K562 (cell line): ENCODE data around the gene TSPAN15. TPM values are rescaled to one million over a fixed set of nuclear protein-coding genes. Genes with fewer than 3 reads are reported as not detected.

ENCODE experiments used
- ATAC-seq: fragments of 200-7000 bp; cut with Tn5 transposase; 3 replicates; pipeline ENCODE4 v1.9.1; 2020; ENCODE audit warnings: moderate library complexity
- BruUV-seq: library from RNA; stranded (reverse); fragments of 400-500 nt; replicated peaks from 2 replicates; lab custom pipeline; 2021; lab: Mats Ljungman, UMichigan
- CTCF ChIA-PET: fragments of 300-600 bp; formaldehyde crosslinking; extraction: SDS; loops from one replicate; lab custom pipeline; 2021; ENCODE audit warnings: low intra/inter-chr PET ratio; lab: Yijun Ruan, JAX
- POLR2A ChIA-PET: fragments of 300-600, 350-650 bp; sonication (Branson Sonifier 250); formaldehyde crosslinking; extraction: SDS; loops from one replicate; lab custom pipeline; 2021; ENCODE audit warnings: antibody characterized with exemption, inconsistent platforms; lab: Yijun Ruan, JAX
- DNase-seq, 4 experiments: peaks; one replicate each; pipeline versions ENCODE4 v3.0.0 to v3.0.0-alpha.2; 2011 to 2018; ENCODE audit warnings: low spot score in 3 of 4, mixed read lengths in 3 of 4; ENCODE audit errors: extremely low read depth in 1 of 4
- FAIRE-seq: peaks from 2 replicates; lab custom pipeline; 2011; peaks lifted over from hg19 to GRCh38; lab: Jason Lieb, UNC
- H2AFZ ChIP-seq: 2 replicates; pipeline ENCODE4 v1.6.0; 2011; ENCODE audit warnings: low read depth, low read length, control low read depth, inconsistent platforms
- H3K27ac ChIP-seq: fragments of 200-600 bp; 3 replicates; pipeline ENCODE4 v1.8.0; 2011; ENCODE audit warnings: low read depth, mild to moderate bottlenecking, control low read depth, inconsistent platforms, low read length, moderate library complexity, mixed read lengths; ENCODE audit errors: extremely low read depth
- H3K27me3 ChIP-seq, 2 experiments: fragments of 300-600 bp in 1 of 2; 2 replicates in 1 of 2; 3 replicates in 1 of 2; pipeline versions ENCODE4 v1.6.0 to v1.8.0; 2011; ENCODE audit warnings: inconsistent platforms in 2 of 2, low read length in 2 of 2, mild to moderate bottlenecking in 1 of 2, mixed read lengths in 1 of 2, moderate library complexity in 1 of 2; ENCODE audit not compliant: control insufficient read depth in 2 of 2, insufficient read depth in 2 of 2
- H3K36me3 ChIP-seq: fragments of 300-600 bp; 3 replicates; pipeline ENCODE4 v1.8.0; 2011; ENCODE audit warnings: mild to moderate bottlenecking, low read length, inconsistent platforms; ENCODE audit not compliant: control insufficient read depth, insufficient read depth
- H3K4me1 ChIP-seq, 2 experiments: fragments of 200-600 bp in 1 of 2; replicated peaks in 1 of 2; 2 replicates in 1 of 2; 3 replicates in 1 of 2; pipeline versions ENCODE4 v1.5.1 to v1.8.0; 2011; ENCODE audit warnings: inconsistent platforms in 2 of 2, low read length in 2 of 2, mild to moderate bottlenecking in 1 of 2, mixed read lengths in 1 of 2, moderate library complexity in 1 of 2; ENCODE audit not compliant: control insufficient read depth in 2 of 2, insufficient read depth in 2 of 2
- H3K4me2 ChIP-seq: 2 replicates; pipeline ENCODE4 v1.6.1; 2011; ENCODE audit warnings: low read length, control low read depth, inconsistent platforms, mixed read lengths; ENCODE audit not compliant: insufficient read depth
- H3K4me3 ChIP-seq: fragments of 200-600 bp; sonication (generic), shearing (Covaris generic); 2 replicates; pipeline ENCODE4 v1.5.1; 2016; ENCODE audit warnings: control low read depth, inconsistent platforms
- H3K79me2 ChIP-seq: fragments of 200-600 bp; 3 replicates; pipeline ENCODE4 v1.8.0; 2011; ENCODE audit warnings: low read length, inconsistent platforms; ENCODE audit not compliant: control insufficient read depth, insufficient read depth
- H3K9ac ChIP-seq, 2 experiments: 2 replicates each; pipeline versions ENCODE4 v1.6.0 to v1.6.1; 2011; ENCODE audit warnings: low read depth in 2 of 2, low read length in 2 of 2, control low read depth in 1 of 2, inconsistent platforms in 1 of 2, mild to moderate bottlenecking in 1 of 2, mixed read lengths in 1 of 2; ENCODE audit not compliant: insufficient read depth in 1 of 2
- H3K9me1 ChIP-seq: one replicate; pipeline ENCODE4 v1.6.0; 2011; ENCODE audit warnings: inconsistent platforms, mild to moderate bottlenecking, low read length, moderate library complexity; ENCODE audit not compliant: control insufficient read depth, insufficient read depth
- H3K9me3 ChIP-seq: replicated peaks from 2 replicates; pipeline ENCODE4 v1.5.1; 2011; ENCODE audit warnings: low read depth, low read length, inconsistent platforms; ENCODE audit not compliant: control insufficient read depth, insufficient read depth
- H4K20me1 ChIP-seq: replicated peaks from 2 replicates; pipeline ENCODE4 v1.6.1; 2011; ENCODE audit warnings: low read length, inconsistent platforms, mixed read lengths; ENCODE audit not compliant: control insufficient read depth, insufficient read depth
- FOXJ3 ChIP-seq: sonication (generic); formaldehyde crosslinking; IDR thresholded peaks from 2 replicates; pipeline ENCODE4 v1.4.0; 2020; ENCODE audit warnings: mild to moderate bottlenecking, missing genetic modification reagents
- GATAD2B ChIP-seq: fragments of 450-650 bp; IDR thresholded peaks from 2 replicates; pipeline ENCODE4 v1.6.1; 2017; ENCODE audit warnings: mild to moderate bottlenecking, borderline replicate concordance
- HSF4 ChIP-seq: fragments of 250-450 bp; sonication (Bioruptor Pico); IDR thresholded peaks from 2 replicates; pipeline ENCODE4 v2.1.2; 2022; ENCODE audit warnings: mild to moderate bottlenecking, moderate library complexity, borderline replicate concordance
- NCOA6 ChIP-seq: fragments of 450-650 bp; IDR thresholded peaks from 2 replicates; pipeline ENCODE4 v1.6.1; 2017; ENCODE audit warnings: mild to moderate bottlenecking
- NR4A1 ChIP-seq, 2 experiments: fragments of 250-450 bp in 1 of 2; fragments of 450-650 bp in 1 of 2; sonication (Bioruptor Pico) in 1 of 2; IDR thresholded peaks; 2 replicates each; pipeline versions ENCODE4 v1.4.0 to v1.6.1; 2016 to 2020; ENCODE audit warnings: mild to moderate bottlenecking in 2 of 2, missing compliant biosample characterization in 1 of 2, missing genetic modification characterization in 1 of 2, moderate library complexity in 1 of 2
- TFAM ChIP-seq: fragments of 250-450 bp; sonication (Bioruptor Pico); conservative IDR thresholded peaks from 2 replicates; pipeline ENCODE4 v1.5.0; 2021; ENCODE audit warnings: mild to moderate bottlenecking, moderate library complexity
- THRB ChIP-seq: fragments of 450-650 bp; formaldehyde crosslinking; conservative IDR thresholded peaks from 2 replicates; pipeline ENCODE4 v1.4.0; 2022; ENCODE audit warnings: mild to moderate bottlenecking, missing genetic modification characterization
- ZKSCAN3 ChIP-seq: fragments of 250-450 bp; sonication (Bioruptor Pico); IDR thresholded peaks from 2 replicates; pipeline ENCODE4 v1.4.0; 2020
- ZNF143 ChIP-seq: sonication (generic); formaldehyde crosslinking; IDR thresholded peaks from 2 replicates; pipeline ENCODE4 v1.9.0; 2022; ENCODE audit warnings: mild to moderate bottlenecking, missing genetic modification reagents
- ZNF253 ChIP-seq: fragments of 250-450 bp; sonication (Bioruptor Pico); conservative IDR thresholded peaks from 2 replicates; pipeline ENCODE4 v1.6.1; 2021; ENCODE audit warnings: mild to moderate bottlenecking
- ZNF407 ChIP-seq: fragments of 450-650 bp; IDR thresholded peaks from 2 replicates; pipeline ENCODE4 v1.6.1; 2016; ENCODE audit warnings: low read depth
- WGBS: fragments of 100-300 bp; shearing (Covaris generic); methylation state at CpG from one replicate; pipeline ENCODE4 v1.1.6; 2016; ENCODE audit warnings: low coverage, mixed read lengths; ENCODE audit not compliant: insufficient coverage; ENCODE audit errors: missing lambda C conversion rate; 5-methylcytosine and 5-hydroxymethylcytosine counted together
- in situ Hi-C: fragments of 300-500 bp; cut with MboI; formaldehyde crosslinking; loops from 4 replicates; pipeline ENCODE4 v1.15.0; 2018; ENCODE audit warnings: inconsistent platforms, mixed read lengths
- intact Hi-C: fragments of 100-400 bp; cut with micrococcal nuclease; formaldehyde crosslinking; loops from 2 replicates; pipeline ENCODE4 v1.14.2; 2022
- polyA plus RNA-seq, 8 experiments: library from polyadenylated mRNA; depleted of rRNA in 4 of 8; stranded (reverse) in 5 of 8; unstranded in 3 of 8; fragments of >200 nt; fragmentation: Nextera tagmentation in 2 of 8; fragmentation: Illumina TruSeq in 1 of 8; extraction: Ambion mirVana in 2 of 8; extraction: Trizol in 1 of 8; gene quantifications; 2 replicates each; pipeline versions ENCODE4 v1.2.1 to v1.2.3, GENCODE V29; 2011 to 2014; ENCODE audit warnings: inconsistent platforms in 1 of 8, missing spikeins in 1 of 8
- total RNA-seq, 7 experiments: library from RNA; depleted of rRNA in 6 of 7; stranded (reverse); fragments of >200 nt in 6 of 7; fragmentation: Illumina TruSeq in 2 of 7; extraction: Trizol in 2 of 7; gene quantifications; 2 replicates each; pipeline versions ENCODE4 v1.2.1 to v1.2.3, GENCODE V29; 2011 to 2021; ENCODE audit warnings: low replicate concordance in 1 of 7

The TSPAN15 gene
- total and polyA plus RNA-seq, 9 of the 15 experiments (the other 6 are each of a cell fraction or from before 2014, with no cell fraction given) = 0.33 to 1.0 (median 0.45) TPM; not detected in 2

GRCh38 chr10:69428165-69428564, 23.1 kb upstream of the TSPAN15 start (continued):
- TF ChIP-seq GATAD2B (no peak), NCOA6 (no peak)
- TF ChIP-seq, all 486 proteins: peak for 0

- no peak for DNase-seq
- 8% methylated on average over 2 of the region's 2 CpGs for WGBS
- in situ Hi-C loops (loop anchor here (5.0 kb wide), 2 partner anchors 68 to 203 kb away; no protein-coding TSS in a partner anchor), intact Hi-C loops (no loop called here)
- H4K20me1 ChIP-seq = no peaks in the 10 kb centered on the region; the same call in 1 of the 2 replicates
- ChIA-PET CTCF (no interaction called here), POLR2A (interaction anchor here (0.6 to 1.2 kb wide), 3 partner anchors 10 to 25 kb away, joined by 3 to 4 read pairs (median 3); no protein-coding TSS in a partner anchor)
- ATAC-seq = no peak
- H3K27me3 ChIP-seq = peaks cover 23 to 43% of the 10 kb centered on the region in 2 experiments
- H3K4me2 ChIP-seq = no peak overlapping the region
- H3K4me3 ChIP-seq = no peak overlapping the region
- H3K9me1 ChIP-seq = no peaks in the 10 kb centered on the region
- BruUV-seq = no TSS peak
- FAIRE-seq = no peak
- no peaks in the 10 kb centered on the region for H3K79me2 ChIP-seq
- no peaks in the 10 kb centered on the region for H3K9me3 ChIP-seq
- H2AFZ ChIP-seq = no peak overlapping the region
- H3K9ac ChIP-seq = no peak overlapping the region
- H3K27ac ChIP-seq = no peak overlapping the region
- no peak for TF ChIP-seq NR4A1 (CRISPR knock-in tag; IDR thresholded peaks at IDR 0.05)
- no peak for TF ChIP-seq NR4A1 (tag; IDR thresholded peaks at IDR 0.05)
- no peak for TF ChIP-seq TFAM (CRISPR knock-in tag)
- no peak for TF ChIP-seq ZNF253 (CRISPR knock-in tag)
- no peak for TF ChIP-seq ZNF407
- TF ChIP-seq HSF4 (CRISPR knock-in tag) = no peak
- TF ChIP-seq ZKSCAN3 (CRISPR knock-in tag) = no peak
- TF ChIP-seq ZNF143 = no peak
- TF ChIP-seq THRB (CRISPR knock-in tag) = no peak
- no peak for TF ChIP-seq FOXJ3 (CRISPR knock-in tag)
- peaks cover 0 to 7% of the 10 kb centered on the region in 2 experiments; a peak in 1 of 5 replicates for H3K4me1 ChIP-seq
- no peaks in the 10 kb centered on the region for H3K36me3 ChIP-seq
These were observed 17.1 kb upstream of the TSPAN15 start for GRCh38 chr10:69434169-69434568.
